ENCODE results near the gene COQ5. TPM values are rescaled to one million over a fixed set of nuclear protein-coding genes. Genes with fewer than 3 reads are reported as not detected.

The COQ5 gene
- polyA plus RNA-seq, 3 donors = 9.3 to 38.9 (median 30.6) TPM

- Histone ChIP-seq H3K4me2 (replicated peaks; ENCODE audit: extremely low read depth, low read length, poor library complexity, severe bottlenecking) (no peak overlapping the region), H3K79me2 (ENCODE audit: insufficient read depth, low read length) (no peaks in the 10 kb centered on the region), H3K4me1 (ENCODE audit: control insufficient read depth in 1 of 2, insufficient read depth in 2 of 2, low read length in 2 of 2) (peaks cover 0 to 2% of the 10 kb centered on the region in 2 donors), H4K20me1 (ENCODE audit: insufficient read depth, low read length) (no peaks in the 10 kb centered on the region), H3K36me3 (replicated peaks in 1 of 2; ENCODE audit: control insufficient read depth in 1 of 2, insufficient read depth in 2 of 2, low read length in 2 of 2) (no peaks in the 10 kb centered on the region), H3K27ac (ENCODE audit: low read depth in 1 of 2, low read length in 2 of 2) (no peak overlapping the region), H3K4me3 (replicated peaks in 1 of 3; ENCODE audit: low read depth in 2 of 3, low read length in 3 of 3) (no peak overlapping the region), H2AFZ (ENCODE audit: insufficient read depth, low read depth, low read length, poor library complexity, severe bottlenecking) (no peak overlapping the region), H3K9me3 (replicated peaks in 1 of 2; ENCODE audit: control insufficient read depth in 1 of 2, insufficient read depth in 1 of 2, low read length in 2 of 2) (no peaks in the 10 kb centered on the region), H3K9ac (ENCODE audit: insufficient read depth, low read length, poor library complexity, severe bottlenecking) (no peak overlapping the region), H3K27me3 (ENCODE audit: control insufficient read depth in 2 of 2, insufficient read depth in 2 of 2, low read length in 2 of 2) (no peaks in the 10 kb centered on the region)
- no peak for TF ChIP-seq CTCF (IDR thresholded peaks at IDR 0.05)
- Mint-ChIP-seq H3K4me1 (peaks cover 10% of the 10 kb centered on the region), H3K9me3 (no peaks in the 10 kb centered on the region), H3K27ac (peak overlapping the region in 2 of 7 donors; percentile 41 to 57), H3K4me3 (no peak overlapping the region), H3K36me3 (peaks cover 0 to 4% of the 10 kb centered on the region in 2 donors), H3K27me3 (ENCODE audit: low read depth in 3 of 3) (no peaks in the 10 kb centered on the region)
- no peak for DNase-seq
- intact Hi-C loops (cut with micrococcal nuclease) = no loop called here
- 93% methylated on average over 3 of the region's 9 CpGs for WGBS (ENCODE audit: insufficient coverage)
These were observed 47.8 kb downstream of the COQ5 start for GRCh38 chr12:120481022-120481767.

- no peak overlapping the region for H3K4me3 ChIP-seq (replicated peaks in 1 of 3; ENCODE audit: low read depth in 2 of 3, low read length in 3 of 3)
- peaks cover 10% of the 10 kb centered on the region for H3K4me1 Mint-ChIP-seq
- DNase-seq = no peak
- H3K27me3 Mint-ChIP-seq (ENCODE audit: low read depth in 3 of 3) = peaks cover 0 to 1% (median 0%) of the 10 kb centered on the region in 3 donors
- H3K4me2 ChIP-seq (replicated peaks; ENCODE audit: extremely low read depth, low read length, poor library complexity, severe bottlenecking) = no peak overlapping the region
- no peak overlapping the region for H2AFZ ChIP-seq (ENCODE audit: insufficient read depth, low read depth, low read length, poor library complexity, severe bottlenecking)
- no peak overlapping the region for H3K27ac ChIP-seq (ENCODE audit: low read depth in 1 of 2, low read length in 2 of 2)
- intact Hi-C loops (cut with micrococcal nuclease) = no loop called here
- TF ChIP-seq CTCF (IDR thresholded peaks at IDR 0.05) = no peak
- no peaks in the 10 kb centered on the region for H4K20me1 ChIP-seq (ENCODE audit: insufficient read depth, low read length)
- H3K27me3 ChIP-seq (ENCODE audit: control insufficient read depth in 2 of 2, insufficient read depth in 2 of 2, low read length in 2 of 2) = no peaks in the 10 kb centered on the region
- no peaks in the 10 kb centered on the region for H3K79me2 ChIP-seq (ENCODE audit: insufficient read depth, low read length)
- peaks cover 0 to 2% of the 10 kb centered on the region in 2 donors for H3K4me1 ChIP-seq (ENCODE audit: control insufficient read depth in 1 of 2, insufficient read depth in 2 of 2, low read length in 2 of 2)
- H3K27ac Mint-ChIP-seq = peak overlapping the region in 1 of 7 donors; percentile 9
- no peak overlapping the region for H3K4me3 Mint-ChIP-seq
- no peaks in the 10 kb centered on the region for H3K9me3 Mint-ChIP-seq
- WGBS (ENCODE audit: insufficient coverage) = 73% methylated on average over 1 of the region's 1 CpG
- no peaks in the 10 kb centered on the region for H3K9me3 ChIP-seq (replicated peaks in 1 of 2; ENCODE audit: control insufficient read depth in 1 of 2, insufficient read depth in 1 of 2, low read length in 2 of 2)
- peaks cover 0 to 4% of the 10 kb centered on the region in 2 donors for H3K36me3 Mint-ChIP-seq
- no peak overlapping the region for H3K9ac ChIP-seq (ENCODE audit: insufficient read depth, low read length, poor library complexity, severe bottlenecking)
- no peaks in the 10 kb centered on the region for H3K36me3 ChIP-seq (replicated peaks in 1 of 2; ENCODE audit: control insufficient read depth in 1 of 2, insufficient read depth in 2 of 2, low read length in 2 of 2)
These were observed 48.7 kb downstream of the COQ5 start for GRCh38 chr12:120480211-120480610.
